Liver (tissue), 3 donors: ENCODE data around the gene DNHD1.

Experiments
- FOXA1 ChIP-seq: IDR thresholded peaks from 2 replicates; pipeline ENCODE4 v1.6.1; 2016; ENCODE audit warnings: antibody characterized with exemption
- FOXA2 ChIP-seq: IDR thresholded peaks from 2 replicates; pipeline ENCODE4 v1.6.1; 2016; ENCODE audit warnings: antibody characterized with exemption
- GABPA ChIP-seq, 2 donors: IDR thresholded peaks in 1 of 2; conservative IDR thresholded peaks in 1 of 2; 2 replicates each; pipeline ENCODE4 v1.6.1; 2016; ENCODE audit warnings: antibody characterized with exemption in 2 of 2, mild to moderate bottlenecking in 1 of 2, moderate library complexity in 1 of 2
- REST ChIP-seq: IDR thresholded peaks from 2 replicates; pipeline ENCODE4 v1.6.1; 2016; ENCODE audit warnings: antibody characterized with exemption, mild to moderate bottlenecking
- SP1 ChIP-seq: IDR thresholded peaks from 2 replicates; pipeline ENCODE4 v1.6.1; 2018; ENCODE audit warnings: antibody characterized with exemption, mild to moderate bottlenecking
- ZBTB33 ChIP-seq: IDR thresholded peaks from 2 replicates; pipeline ENCODE4 v1.6.1; 2016; ENCODE audit warnings: antibody characterized with exemption
- TF ChIP-seq, protein P1 (sequence below): IDR thresholded peaks from 2 replicates; pipeline ENCODE4 v1.6.1; 2016; ENCODE audit warnings: antibody characterized with exemption
- TF ChIP-seq, protein P2 (sequence below): fragments of 150-350 bp; IDR thresholded peaks from 2 replicates; pipeline ENCODE4 v1.5.1; 2017; ENCODE audit warnings: improper control_type of control experiment, low read depth, low read length; ENCODE audit not compliant: missing input control
- donor health status: healthy.
- donor health status: healthy.

- TF ChIP-seq GABPA (IDR thresholded peaks at IDR 0.05 in 1 of 2, conservative IDR thresholded peaks at IDR 0.05 in 1 of 2) (no peak), REST (no peak), FOXA1 (no peak), ZBTB33 (no peak), SP1 (no peak), FOXA2 (no peak)
- TF ChIP-seq, protein P1, sequence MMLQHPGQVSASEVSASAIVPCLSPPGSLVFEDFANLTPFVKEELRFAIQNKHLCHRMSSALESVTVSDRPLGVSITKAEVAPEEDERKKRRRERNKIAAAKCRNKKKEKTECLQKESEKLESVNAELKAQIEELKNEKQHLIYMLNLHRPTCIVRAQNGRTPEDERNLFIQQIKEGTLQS: no peak
- TF ChIP-seq, protein P2, sequence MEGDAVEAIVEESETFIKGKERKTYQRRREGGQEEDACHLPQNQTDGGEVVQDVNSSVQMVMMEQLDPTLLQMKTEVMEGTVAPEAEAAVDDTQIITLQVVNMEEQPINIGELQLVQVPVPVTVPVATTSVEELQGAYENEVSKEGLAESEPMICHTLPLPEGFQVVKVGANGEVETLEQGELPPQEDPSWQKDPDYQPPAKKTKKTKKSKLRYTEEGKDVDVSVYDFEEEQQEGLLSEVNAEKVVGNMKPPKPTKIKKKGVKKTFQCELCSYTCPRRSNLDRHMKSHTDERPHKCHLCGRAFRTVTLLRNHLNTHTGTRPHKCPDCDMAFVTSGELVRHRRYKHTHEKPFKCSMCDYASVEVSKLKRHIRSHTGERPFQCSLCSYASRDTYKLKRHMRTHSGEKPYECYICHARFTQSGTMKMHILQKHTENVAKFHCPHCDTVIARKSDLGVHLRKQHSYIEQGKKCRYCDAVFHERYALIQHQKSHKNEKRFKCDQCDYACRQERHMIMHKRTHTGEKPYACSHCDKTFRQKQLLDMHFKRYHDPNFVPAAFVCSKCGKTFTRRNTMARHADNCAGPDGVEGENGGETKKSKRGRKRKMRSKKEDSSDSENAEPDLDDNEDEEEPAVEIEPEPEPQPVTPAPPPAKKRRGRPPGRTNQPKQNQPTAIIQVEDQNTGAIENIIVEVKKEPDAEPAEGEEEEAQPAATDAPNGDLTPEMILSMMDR: no peak
Measured at GRCh38 chr11:6548641-6549040, 51.6 kb downstream of the DNHD1 start.
